ENCODE data around the gene ARHGAP35.

DNA sequence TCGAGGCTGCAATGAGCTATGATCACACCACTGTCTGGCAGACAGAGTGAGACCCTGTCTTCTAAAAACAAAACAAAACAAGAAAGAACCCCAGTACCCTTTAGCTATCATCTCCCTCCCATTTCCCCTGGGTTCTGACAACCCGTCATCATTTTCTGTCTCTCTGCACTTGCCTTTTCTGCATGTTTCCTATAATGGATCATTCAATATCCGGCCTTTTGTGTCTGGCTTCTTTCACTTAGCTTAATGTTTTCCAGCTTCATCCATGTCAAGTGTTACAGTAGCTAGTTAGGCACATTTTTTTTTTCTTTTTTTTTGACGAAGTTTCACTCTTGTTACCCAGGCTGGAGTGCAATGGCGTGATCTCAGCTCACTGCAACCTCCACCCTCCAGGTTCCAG is 26.7 kb upstream of the ARHGAP35 start:
- TF ChIP-seq, protein P1, sequence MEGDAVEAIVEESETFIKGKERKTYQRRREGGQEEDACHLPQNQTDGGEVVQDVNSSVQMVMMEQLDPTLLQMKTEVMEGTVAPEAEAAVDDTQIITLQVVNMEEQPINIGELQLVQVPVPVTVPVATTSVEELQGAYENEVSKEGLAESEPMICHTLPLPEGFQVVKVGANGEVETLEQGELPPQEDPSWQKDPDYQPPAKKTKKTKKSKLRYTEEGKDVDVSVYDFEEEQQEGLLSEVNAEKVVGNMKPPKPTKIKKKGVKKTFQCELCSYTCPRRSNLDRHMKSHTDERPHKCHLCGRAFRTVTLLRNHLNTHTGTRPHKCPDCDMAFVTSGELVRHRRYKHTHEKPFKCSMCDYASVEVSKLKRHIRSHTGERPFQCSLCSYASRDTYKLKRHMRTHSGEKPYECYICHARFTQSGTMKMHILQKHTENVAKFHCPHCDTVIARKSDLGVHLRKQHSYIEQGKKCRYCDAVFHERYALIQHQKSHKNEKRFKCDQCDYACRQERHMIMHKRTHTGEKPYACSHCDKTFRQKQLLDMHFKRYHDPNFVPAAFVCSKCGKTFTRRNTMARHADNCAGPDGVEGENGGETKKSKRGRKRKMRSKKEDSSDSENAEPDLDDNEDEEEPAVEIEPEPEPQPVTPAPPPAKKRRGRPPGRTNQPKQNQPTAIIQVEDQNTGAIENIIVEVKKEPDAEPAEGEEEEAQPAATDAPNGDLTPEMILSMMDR (IDR thresholded peaks at IDR 0.05) = no peak
- TF ChIP-seq, protein P2, sequence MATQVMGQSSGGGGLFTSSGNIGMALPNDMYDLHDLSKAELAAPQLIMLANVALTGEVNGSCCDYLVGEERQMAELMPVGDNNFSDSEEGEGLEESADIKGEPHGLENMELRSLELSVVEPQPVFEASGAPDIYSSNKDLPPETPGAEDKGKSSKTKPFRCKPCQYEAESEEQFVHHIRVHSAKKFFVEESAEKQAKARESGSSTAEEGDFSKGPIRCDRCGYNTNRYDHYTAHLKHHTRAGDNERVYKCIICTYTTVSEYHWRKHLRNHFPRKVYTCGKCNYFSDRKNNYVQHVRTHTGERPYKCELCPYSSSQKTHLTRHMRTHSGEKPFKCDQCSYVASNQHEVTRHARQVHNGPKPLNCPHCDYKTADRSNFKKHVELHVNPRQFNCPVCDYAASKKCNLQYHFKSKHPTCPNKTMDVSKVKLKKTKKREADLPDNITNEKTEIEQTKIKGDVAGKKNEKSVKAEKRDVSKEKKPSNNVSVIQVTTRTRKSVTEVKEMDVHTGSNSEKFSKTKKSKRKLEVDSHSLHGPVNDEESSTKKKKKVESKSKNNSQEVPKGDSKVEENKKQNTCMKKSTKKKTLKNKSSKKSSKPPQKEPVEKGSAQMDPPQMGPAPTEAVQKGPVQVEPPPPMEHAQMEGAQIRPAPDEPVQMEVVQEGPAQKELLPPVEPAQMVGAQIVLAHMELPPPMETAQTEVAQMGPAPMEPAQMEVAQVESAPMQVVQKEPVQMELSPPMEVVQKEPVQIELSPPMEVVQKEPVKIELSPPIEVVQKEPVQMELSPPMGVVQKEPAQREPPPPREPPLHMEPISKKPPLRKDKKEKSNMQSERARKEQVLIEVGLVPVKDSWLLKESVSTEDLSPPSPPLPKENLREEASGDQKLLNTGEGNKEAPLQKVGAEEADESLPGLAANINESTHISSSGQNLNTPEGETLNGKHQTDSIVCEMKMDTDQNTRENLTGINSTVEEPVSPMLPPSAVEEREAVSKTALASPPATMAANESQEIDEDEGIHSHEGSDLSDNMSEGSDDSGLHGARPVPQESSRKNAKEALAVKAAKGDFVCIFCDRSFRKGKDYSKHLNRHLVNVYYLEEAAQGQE (IDR thresholded peaks at IDR 0.05; ENCODE audit: insufficient read depth in 1 of 2, low read depth in 2 of 2, low read length in 1 of 2) = no peak
